NCI-H2227 treated with DMSO at 0.1 percent for 48 hours (cell line): ENCODE results near the gene C4orf36.

Experiments used
- DNase-seq: peaks from one replicate; lab custom pipeline; 2025; lab: John Stamatoyannopoulos, UW

Gene C4orf36

DNA sequence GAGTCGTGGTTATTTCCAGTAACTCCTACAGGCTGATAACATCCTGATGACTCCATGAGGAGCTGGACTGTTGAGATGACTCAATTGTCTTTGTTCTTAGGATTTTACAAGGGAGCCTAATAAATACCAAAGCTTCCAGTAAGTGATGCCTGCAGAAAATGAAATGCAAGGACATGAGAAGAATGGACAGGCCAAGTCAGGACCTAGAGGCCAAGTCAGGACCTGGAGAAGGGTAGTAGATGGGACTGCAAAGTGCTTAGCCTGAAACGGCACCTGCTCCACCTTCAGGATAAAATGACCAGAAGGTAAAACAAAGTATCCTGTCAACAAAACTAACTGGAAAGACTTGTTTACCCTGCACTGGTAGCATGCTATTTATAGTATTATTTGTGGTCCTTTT, 36.6 kb downstream of the C4orf36 start:
- no peak for DNase-seq

DNA sequence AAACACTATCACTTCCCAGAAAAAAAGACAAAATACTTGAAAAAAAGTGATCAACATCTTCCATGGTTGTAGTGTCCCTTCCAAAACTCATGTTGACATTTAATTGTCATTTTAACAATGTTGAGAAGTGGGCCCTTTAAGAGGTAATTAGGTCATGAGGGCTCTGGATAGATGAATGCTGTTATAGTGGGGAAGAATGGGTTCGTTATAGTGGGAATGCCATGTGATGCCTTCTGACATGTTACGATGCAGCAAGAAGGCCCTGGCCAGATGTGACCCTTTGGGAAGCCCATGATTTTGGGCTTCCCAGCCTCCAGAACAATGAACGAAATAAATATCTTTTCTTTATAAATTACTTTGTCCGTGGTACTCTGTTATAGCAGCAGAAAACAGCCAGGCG, 39.0 kb downstream of the C4orf36 start:
- DNase-seq: no peak

DNA sequence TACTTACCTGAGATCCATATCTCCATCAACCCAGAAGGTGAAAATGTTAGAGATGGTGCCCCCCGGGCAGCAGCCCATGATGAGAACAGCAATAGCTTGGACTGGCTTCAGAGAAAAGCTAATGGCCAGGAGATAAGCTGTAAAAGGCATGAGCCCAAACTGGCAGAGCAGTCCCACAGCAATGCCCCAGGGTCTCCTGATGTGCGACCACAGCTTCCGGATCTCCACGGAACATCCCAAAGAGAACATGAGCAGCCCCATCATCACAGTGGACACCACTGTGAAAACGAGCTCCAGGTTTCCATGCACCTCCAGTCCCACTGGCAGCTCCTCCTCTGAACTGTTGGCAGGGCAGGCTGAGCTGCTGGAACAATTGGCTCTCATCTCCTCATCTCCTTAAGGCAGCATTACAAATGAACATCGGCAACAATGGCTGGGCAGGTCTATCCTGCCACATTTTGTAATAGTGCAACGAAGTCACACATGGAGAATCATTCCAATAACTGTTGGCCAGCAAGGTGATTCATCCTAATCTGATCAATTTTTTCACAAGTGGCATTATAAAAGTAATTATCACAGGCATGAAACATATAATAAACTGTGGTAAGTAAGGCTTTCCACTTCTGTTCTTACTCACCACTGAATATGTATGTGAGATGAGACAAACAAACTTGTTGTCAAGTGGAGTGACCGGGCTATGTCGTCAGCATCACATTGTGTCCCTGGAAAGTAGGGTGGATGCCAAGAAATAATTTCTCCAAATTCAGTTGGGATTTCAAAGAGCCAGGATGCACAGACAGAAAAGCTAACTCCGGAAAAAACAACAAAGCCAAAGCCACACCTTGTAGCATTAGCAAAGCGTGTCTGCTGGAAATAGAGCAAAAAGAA, 43.2 kb downstream of the C4orf36 start, which contains the start of gene SLC10A6:
SLC10A6 (minus strand) TSS at position 653 of the 888 bp plus-strand sequence; CDS start at position 384, 269 bp downstream.
- no peak for DNase-seq

DNA sequence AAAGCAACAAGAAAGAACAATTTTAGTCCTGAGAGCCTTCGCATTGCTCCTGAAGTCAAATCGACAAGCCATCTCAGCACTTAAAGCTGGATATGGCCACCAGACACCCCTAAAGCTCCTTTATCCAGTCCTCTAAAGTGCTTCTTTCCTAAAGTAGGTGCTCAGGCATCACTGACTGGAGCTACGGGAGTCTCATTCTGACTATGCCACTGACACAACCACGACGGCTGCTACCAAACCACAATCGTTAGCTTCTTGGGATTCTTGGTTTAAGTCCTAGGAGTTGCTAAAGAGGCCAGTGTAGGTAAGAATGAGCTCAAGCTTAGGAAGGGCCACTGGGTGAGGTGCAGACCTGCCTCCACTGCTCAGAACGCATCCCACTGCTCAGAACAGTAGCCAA, 44.1 kb downstream of the C4orf36 start:
- DNase-seq: no peak

DNA sequence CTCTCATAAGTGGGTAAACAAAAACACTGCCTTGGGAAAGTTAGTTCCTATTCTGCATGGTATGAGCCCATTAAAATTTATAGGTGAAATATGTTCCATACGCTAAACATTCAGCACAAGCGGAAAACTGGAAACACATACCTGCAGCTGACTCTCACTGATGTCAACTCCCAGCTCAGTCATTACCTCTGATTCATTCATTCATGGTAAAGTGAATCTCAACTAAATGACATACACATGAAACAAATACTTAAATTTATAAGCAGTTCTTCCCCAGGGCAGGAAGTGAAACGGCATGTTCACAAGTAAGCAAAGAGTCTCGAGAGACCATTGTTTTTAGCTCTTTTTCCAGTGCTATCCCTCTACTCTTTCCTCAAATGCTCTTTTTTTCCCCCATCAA, 44.7 kb downstream of the C4orf36 start:
- no peak for DNase-seq

DNA sequence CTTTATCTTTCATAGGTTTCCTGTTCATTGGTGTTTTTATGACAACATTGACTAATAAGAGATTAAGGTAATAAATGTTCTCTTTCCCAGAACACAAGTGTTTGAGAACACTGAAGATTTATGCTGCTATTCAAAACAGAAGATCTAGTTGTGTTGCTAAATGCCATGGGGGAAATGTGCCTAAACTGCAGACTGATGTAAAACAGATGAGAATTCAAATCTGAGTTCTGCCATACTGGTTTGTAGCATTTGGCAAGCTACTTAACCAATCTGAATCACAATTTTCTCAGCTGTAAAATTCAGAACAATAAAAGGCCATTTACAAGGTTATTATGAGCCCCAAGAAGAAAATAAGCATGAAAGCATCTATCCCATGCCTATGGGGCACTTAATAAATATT, 45.3 kb downstream of the C4orf36 start:
- no peak for DNase-seq

DNA sequence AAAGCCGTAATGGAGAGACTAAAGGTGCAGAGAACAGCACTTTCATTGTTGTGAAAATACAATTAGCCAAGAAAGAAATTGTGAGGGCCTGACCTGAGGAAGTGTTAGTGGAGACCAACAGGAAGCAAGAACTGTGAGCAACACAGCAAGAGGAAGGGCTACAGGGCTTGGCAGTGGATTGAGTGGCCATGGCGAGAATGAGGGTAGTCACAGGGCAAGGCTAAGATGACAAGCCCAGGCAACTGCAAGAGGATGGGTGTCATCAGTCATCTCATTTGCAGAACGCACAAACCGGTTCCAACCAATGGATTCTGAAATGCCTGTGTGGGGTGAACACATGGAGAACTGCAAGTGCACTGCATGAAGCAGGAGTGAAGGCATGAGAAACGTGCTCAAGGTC, 46.6 kb downstream of the C4orf36 start:
- no peak for DNase-seq

DNA sequence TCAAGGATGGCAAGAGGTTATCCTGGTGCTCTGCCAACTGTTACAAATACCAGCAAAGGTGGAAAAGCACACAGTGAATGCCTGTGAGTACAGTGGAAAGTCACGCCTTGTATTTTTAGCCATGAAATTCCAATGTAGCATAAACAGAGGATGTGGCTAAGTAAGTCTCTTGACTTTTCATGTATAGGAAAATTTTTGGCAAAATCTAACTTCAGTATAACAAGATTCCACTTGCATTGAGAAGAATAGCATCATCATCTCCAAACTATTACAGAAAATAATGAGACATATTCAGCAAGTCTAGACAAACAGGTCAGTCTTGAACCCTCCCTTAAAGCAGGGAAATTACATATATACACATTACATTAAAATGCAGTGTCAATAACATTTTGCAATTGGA, 50.9 kb downstream of the C4orf36 start:
- no peak for DNase-seq

DNA sequence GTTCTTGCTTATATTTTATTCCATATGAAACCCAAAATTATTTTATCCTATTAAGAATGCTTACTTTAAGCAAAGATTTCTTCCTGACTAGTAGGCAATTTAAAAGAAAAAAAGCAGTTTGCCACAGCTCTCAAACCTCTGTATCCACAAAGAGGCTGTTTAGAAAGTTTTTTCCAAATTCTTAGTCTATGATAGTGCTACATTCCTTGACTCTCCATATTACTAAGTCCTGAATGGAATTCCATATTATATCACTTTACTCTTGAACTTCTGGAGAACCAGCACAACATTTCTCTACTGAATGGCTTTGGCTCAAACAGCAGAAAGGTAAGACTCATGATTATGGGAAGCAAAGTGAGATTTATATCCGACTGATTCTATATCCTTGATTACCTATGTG, 51.4 kb downstream of the C4orf36 start:
- DNase-seq: no peak

DNA sequence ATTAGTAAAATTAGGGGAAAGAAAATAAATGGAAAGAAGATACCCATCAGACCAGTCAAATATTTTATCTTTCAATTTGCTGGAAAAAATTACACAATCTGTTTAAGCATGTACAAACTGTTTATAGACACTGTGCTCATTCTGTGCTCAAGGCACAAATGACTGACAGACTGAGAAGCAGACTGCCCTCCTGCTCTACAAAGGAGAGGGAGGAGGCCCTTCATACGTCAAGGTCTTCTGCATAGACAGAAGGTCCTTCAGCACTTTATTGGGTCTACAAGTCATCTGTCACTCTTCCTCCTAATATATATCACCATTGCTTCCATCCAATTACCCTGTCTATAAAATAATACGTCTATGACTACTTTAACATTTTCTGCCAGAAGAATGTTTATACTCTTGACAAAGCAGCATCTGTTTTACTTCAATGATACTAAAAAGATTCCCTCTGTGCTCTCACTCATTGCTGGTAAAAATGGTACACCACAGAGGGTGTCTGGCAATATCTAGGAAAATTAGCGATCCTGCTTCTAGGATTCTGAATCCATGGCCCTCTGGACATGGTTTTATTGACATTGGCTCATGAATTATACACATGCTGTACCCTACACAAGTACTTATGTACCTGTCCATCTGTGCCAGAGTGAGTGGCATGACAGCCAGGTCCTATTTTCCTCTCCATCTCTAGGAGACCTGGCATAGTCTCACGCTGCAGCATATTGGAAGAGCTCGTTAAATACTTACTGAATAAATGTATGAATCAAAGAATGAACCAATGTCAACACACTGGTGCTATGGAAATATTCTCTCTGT, 54.3 kb downstream of the C4orf36 start:
- DNase-seq: no peak

DNA sequence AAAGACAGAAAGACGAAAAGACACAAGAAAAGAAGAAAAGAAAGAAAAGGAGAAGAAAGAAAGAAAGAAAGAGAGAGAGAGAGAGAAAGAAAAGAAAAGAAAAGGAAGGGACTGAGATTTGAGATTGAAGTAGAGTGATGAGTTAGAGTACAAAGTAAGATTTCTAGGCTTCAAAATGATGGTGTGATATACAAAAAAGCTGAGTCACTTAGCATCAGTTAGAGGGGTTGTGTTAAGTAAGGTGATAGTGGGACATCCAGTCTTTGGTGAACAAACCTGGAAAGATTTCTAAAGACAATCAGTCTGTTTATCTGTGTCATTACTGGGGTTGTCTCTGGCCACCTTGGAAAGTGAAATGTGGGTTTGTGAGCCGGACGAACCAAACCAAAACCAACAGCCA, 56.5 kb downstream of the C4orf36 start:
- DNase-seq: no peak

DNA sequence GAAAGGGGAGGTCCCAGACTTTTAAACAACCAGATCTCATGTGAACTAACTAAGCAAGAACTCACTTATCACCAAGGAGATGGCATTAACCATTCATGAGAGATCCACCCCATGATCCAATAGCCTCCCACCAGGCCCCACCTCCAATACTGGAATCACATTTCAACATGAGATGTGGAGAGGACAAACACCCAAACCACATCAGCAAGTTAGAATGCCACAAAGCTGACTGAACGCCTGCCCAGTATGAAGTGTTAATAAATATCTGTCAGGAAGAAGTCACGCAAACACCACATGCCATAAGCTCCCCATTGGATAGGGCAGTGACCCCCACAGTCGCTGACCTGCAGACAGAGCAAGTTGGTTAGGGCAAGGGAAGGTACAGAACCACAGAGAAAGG, 57.3 kb downstream of the C4orf36 start:
- DNase-seq: no peak

DNA sequence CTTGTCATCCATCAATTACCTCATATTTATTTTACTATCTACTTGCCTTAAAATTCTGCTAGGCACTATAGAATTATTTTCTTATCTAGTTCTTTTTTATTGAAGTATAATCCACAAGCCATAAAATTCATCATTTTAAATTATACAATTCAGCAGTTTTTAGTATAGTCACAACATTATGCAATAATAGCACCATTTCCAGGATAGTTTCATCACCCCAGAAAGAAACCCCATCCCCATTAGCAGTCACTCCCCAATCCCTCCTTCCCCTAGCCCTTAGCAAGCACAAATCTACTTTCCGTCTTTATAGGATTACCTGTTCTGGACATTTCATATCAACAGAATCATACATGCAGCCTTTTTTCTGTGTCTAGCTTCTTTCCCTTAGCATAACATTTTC, 58.6 kb downstream of the C4orf36 start:
- DNase-seq: no peak

DNA sequence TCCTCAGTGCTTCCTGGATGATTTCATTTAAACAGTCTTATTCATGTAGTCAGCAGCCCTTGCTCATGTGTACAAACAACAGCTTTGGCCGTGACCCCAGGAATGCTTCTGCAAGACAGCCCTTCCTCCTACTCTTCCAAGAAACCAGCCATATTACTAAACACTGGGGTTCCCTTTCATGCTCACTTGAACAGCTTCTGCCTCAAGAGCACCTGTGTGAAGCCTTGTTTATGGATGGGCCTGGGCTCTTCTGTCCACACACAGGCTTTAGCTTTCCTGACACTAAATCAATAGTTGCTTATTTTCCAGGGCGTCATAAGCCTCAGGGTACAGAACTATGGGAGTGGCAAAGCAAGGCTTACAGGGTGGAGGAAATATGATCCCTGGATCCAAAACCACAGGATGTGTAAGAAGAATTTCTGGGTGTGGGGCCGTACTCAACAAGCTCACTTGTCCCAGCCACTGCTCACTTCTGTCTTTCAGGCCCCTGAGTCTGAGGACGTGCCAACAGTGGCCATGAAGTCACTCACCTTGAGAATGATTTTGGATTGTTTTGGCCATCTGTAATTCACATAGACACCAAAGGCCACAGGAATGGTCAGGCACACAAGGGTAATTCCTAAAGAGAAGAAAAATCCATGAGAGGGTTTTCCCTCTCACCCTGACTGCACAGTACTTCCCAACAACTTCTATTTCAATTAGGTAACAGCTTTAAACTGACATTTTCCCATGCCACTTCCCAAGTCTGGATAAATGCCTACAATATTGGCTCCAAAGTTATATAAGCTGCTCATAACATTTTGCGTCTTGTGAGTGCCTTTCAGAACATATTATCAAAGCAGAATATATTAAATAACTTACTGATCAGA, 60.7 kb downstream of the C4orf36 start:
- no peak for DNase-seq
